HFFc6 (cell line): Measurements from ENCODE around the gene IQCN. TPM values are rescaled to one million over a fixed set of nuclear protein-coding genes. Genes with fewer than 3 reads are reported as not detected.
A peak's percentile ranks its signal among the peaks of the same experiment; 100 is the strongest.

Source experiments
- DNase-seq: peaks from one replicate; pipeline ENCODE4 v3.0.0-alpha.2; 2018
- H3K27ac Mint-ChIP-seq: 2 replicates; pipeline ENCODE4 v1.8.0; 2020; ENCODE audit warnings: mild to moderate bottlenecking, mixed read lengths
- H3K27me3 Mint-ChIP-seq: 2 replicates; pipeline ENCODE4 v1.8.0; 2021; ENCODE audit warnings: mild to moderate bottlenecking, moderate library complexity, mixed read lengths; ENCODE audit not compliant: insufficient read depth
- H3K36me3 Mint-ChIP-seq: 2 replicates; pipeline ENCODE4 v1.8.0; 2021; ENCODE audit warnings: low read depth, mixed read lengths
- H3K4me1 Mint-ChIP-seq: 2 replicates; pipeline ENCODE4 v1.8.0; 2020; ENCODE audit warnings: low read depth, mixed read lengths
- H3K4me3 Mint-ChIP-seq: 2 replicates; pipeline ENCODE4 v1.8.0; 2020; ENCODE audit warnings: mild to moderate bottlenecking, moderate library complexity, mixed read lengths
- H3K9me3 Mint-ChIP-seq: 2 replicates; pipeline ENCODE4 v1.8.0; 2020; ENCODE audit warnings: mild to moderate bottlenecking, mixed read lengths
- total RNA-seq, 6 experiments: library from RNA; stranded (reverse); fragmentation: NEBNext Ultra II Directional; extraction: Animal tissue kit (Norgen Biotek cat#: 25700); gene quantifications; 2 replicates in 1 of 6; 3 replicates in 5 of 6; pipeline ENCODE4 v1.2.3, GENCODE V29; 2021
- TF ChIP-seq, protein P1 (sequence below): fragments of 200-600 bp; sonication (generic); IDR thresholded peaks from 2 replicates; pipeline ENCODE4 v1.5.0; 2021; ENCODE audit warnings: antibody characterized with exemption, mild to moderate bottlenecking

The IQCN gene
- total RNA-seq, 6 experiments from 2014 or later: 0.40 to 0.87 (median 0.55) TPM

DNA sequence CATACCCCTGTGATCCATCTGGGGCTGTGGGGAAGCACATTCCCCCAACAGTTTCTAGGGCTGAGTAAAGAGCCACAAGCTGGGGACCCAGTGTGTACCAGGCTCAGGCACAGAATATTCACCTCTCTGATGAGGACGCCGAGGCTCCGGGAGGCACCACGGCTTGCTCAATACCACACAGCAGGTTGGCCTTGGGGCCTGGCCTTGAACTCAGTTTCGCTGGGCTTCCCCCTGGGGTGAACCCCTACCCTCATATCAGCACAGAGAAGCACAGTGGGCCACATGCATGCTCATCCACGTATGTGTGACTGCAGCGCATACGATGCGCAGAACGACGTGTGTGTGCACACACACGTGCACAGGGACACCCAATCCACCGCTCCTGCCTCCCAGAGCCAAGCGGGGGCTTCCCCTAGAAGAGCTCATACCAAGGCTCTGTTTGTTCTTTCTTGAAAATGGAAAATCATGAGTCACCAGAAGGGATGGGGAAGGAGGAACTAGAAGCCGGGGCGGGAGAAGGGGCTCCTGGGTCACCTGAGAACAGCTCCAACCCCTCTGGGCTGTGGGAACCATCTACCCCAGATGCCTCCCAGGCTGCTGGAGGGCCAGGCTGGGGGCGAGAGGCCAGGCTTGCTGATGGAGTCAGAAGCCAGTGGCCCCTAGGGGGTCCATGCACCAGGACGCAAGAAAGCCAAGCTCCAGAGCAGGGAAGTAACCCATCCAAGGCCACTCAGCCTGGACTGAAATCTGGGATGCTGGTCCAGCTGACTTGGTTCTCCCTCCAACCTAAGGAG, 43.1 kb downstream of the IQCN start:
- no peak for DNase-seq
- Mint-ChIP-seq H3K27ac (no peak overlapping the region), H3K27me3 (peaks cover 15% of the 10 kb centered on the region), H3K36me3 (no peaks in the 10 kb centered on the region), H3K4me3 (no peak overlapping the region), H3K9me3 (peaks cover 11% of the 10 kb centered on the region; the same call in 1 of the 2 replicates), H3K4me1 (no peaks in the 10 kb centered on the region)
- TF ChIP-seq, protein P1, sequence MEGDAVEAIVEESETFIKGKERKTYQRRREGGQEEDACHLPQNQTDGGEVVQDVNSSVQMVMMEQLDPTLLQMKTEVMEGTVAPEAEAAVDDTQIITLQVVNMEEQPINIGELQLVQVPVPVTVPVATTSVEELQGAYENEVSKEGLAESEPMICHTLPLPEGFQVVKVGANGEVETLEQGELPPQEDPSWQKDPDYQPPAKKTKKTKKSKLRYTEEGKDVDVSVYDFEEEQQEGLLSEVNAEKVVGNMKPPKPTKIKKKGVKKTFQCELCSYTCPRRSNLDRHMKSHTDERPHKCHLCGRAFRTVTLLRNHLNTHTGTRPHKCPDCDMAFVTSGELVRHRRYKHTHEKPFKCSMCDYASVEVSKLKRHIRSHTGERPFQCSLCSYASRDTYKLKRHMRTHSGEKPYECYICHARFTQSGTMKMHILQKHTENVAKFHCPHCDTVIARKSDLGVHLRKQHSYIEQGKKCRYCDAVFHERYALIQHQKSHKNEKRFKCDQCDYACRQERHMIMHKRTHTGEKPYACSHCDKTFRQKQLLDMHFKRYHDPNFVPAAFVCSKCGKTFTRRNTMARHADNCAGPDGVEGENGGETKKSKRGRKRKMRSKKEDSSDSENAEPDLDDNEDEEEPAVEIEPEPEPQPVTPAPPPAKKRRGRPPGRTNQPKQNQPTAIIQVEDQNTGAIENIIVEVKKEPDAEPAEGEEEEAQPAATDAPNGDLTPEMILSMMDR: no peak

DNA sequence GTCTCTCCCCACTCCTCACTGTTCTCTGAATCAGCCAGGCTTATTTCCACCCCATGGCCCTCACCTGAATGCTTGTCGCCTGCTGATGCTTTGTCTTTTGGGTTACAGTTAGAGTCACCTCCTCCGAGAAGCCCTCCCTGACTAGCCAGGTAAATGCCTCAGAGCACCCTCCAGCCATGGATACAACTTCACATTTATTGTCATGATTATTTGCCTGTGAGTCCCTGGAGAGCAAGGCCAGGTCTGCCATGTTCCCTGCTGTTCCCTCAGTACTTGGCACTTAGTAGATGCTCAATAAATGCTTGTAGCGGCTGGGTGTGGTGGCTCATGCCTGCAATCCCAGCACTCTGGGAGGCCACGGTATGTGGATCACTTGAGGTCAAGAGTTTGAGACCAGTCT, 44.3 kb downstream of the IQCN start:
- Mint-ChIP-seq H3K4me1 (peaks cover 5% of the 10 kb centered on the region; the same call in 1 of the 2 replicates), H3K4me3 (no peak overlapping the region), H3K27me3 (peaks cover 6% of the 10 kb centered on the region), H3K9me3 (peaks cover 11% of the 10 kb centered on the region; the same call in 1 of the 2 replicates), H3K36me3 (no peaks in the 10 kb centered on the region), H3K27ac (no peak overlapping the region)
- TF ChIP-seq, protein P1: no peak
- DNase-seq: no peak

DNA sequence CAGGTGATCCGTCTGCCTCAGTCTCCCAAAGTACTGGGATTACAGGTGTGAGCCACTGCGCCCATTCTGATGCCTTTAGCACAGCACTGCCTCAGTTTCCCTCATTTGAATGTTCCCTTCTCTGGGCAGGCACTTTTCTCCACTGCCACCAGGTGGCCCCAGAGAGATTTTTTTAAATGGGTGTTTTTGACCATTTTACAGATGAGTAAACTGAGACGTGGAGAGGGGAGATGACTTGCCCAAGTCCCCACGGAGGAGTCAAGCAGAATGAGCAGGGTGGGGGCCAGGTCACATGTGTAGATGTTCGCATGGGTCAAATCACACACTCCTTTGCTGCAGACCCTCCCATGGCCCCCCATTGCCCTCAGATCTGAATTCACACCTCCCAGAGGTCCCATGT, 44.8 kb downstream of the IQCN start:
- H3K27me3 Mint-ChIP-seq: peaks cover 6% of the 10 kb centered on the region
- no peaks in the 10 kb centered on the region for H3K36me3 Mint-ChIP-seq
- TF ChIP-seq, protein P1: peak; percentile 77
- no peak for DNase-seq
- no peak overlapping the region for H3K4me3 Mint-ChIP-seq
- peaks cover 10% of the 10 kb centered on the region for H3K4me1 Mint-ChIP-seq
- peaks cover 11% of the 10 kb centered on the region; the same call in 1 of the 2 replicates for H3K9me3 Mint-ChIP-seq
- no peak overlapping the region for H3K27ac Mint-ChIP-seq

DNA sequence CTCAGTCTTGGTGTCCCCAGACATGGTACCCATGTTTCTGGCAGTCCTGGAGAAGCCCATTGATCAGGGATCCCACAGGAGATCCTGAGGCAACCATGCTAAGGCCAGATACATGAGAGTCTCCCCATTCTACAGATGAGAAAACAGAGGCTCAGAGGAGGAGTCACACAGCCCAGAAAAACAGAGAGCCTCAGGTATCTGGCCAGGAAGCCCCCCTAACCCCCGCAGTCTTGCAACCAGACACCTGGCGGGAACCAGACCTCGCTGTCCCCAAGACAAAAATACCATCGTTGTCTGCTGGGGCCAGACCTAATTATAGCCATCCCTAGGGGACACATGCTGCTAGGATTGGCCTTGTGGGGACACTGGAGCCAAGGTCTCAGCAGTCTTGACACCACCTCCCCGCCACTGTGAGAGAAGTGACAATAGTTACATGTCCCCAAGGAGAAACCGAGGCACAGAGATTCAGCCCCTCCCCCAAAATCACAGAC, 46.4 kb downstream of the IQCN start:
- Mint-ChIP-seq H3K4me3 (no peak overlapping the region), H3K36me3 (no peaks in the 10 kb centered on the region), H3K27me3 (peaks cover 6% of the 10 kb centered on the region), H3K27ac (no peak overlapping the region), H3K4me1 (peaks cover 14% of the 10 kb centered on the region), H3K9me3 (peaks cover 4% of the 10 kb centered on the region; the same call in 1 of the 2 replicates)
- TF ChIP-seq, protein P1: no peak
- no peak for DNase-seq

DNA sequence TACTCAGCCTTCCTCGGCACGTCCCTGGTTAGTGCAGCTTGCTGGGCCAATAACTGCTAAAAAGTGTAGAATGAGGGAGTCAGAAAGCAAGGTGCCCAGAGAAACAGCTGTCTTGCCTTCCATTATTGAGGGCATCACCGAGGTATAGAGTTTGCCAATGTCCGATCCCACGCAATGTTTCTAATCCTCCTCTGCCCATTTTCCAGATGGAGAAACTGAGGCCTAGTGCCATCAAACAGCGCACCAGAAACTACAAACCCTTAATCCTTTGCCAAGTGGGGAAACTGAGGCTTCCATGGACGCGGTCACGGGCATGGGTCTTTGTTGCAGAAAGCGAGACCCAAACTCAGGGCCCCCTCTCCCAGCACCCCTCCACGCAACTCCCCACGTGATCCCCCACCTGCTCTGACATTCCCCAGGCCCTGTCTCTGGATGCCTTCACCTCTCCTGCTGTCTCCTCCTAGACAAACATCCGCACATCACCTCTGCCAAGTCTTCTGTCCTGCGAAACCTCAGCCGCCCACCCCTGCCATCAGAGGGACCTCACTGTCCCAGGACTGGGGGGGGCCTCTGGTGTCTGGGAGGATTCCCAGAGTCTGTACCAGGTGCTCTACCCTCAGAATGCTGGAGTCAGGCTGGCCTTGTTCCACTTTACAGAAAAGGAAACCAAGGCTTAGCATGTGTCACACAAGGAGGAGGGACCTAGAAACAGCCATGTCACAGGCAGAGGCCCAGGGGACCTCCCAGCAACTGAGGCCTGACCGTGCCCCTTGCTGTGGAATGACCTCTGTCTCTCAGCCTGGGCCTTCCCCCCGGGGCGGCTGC, 47.1 kb downstream of the IQCN start:
- peaks cover 3% of the 10 kb centered on the region; the same call in 1 of the 2 replicates for H3K27me3 Mint-ChIP-seq
- H3K4me3 Mint-ChIP-seq: no peak overlapping the region
- no peaks in the 10 kb centered on the region for H3K9me3 Mint-ChIP-seq
- peaks cover 14% of the 10 kb centered on the region for H3K4me1 Mint-ChIP-seq
- no peak for DNase-seq
- no peaks in the 10 kb centered on the region for H3K36me3 Mint-ChIP-seq
- H3K27ac Mint-ChIP-seq: no peak overlapping the region
- TF ChIP-seq, protein P1: no peak
